GM12801 (cell line): Measurements from ENCODE around the gene HOXC6.

ENCODE experiments used
- TF ChIP-seq, protein P1 (sequence below): IDR thresholded peaks from one replicate; pipeline ENCODE4 v1.5.1; 2011; ENCODE audit warnings: control low read depth; ENCODE audit not compliant: insufficient read length; ENCODE audit errors: extremely low read depth

HOXC6 gene

DNA sequence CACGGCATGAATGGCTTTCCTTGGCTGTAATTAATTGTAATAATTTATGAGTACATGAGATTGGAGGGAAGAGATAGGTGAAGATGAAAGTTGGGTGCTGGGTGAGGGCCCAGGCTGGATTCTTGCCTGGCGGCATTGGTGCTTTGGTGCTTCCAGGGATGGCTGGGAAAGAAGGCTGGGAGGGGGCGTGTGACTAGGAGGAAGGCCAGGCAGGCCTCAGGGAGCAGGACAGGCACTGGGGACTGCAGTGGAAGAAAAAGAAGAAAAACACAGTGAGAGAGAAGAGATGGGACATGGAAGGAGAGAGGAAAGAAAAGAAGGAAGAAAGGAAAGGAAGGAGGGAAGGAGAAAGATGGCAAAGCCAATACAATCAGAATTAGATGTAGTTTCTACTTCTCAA is 24.6 kb upstream of the HOXC6 start:
- TF ChIP-seq, protein P1, sequence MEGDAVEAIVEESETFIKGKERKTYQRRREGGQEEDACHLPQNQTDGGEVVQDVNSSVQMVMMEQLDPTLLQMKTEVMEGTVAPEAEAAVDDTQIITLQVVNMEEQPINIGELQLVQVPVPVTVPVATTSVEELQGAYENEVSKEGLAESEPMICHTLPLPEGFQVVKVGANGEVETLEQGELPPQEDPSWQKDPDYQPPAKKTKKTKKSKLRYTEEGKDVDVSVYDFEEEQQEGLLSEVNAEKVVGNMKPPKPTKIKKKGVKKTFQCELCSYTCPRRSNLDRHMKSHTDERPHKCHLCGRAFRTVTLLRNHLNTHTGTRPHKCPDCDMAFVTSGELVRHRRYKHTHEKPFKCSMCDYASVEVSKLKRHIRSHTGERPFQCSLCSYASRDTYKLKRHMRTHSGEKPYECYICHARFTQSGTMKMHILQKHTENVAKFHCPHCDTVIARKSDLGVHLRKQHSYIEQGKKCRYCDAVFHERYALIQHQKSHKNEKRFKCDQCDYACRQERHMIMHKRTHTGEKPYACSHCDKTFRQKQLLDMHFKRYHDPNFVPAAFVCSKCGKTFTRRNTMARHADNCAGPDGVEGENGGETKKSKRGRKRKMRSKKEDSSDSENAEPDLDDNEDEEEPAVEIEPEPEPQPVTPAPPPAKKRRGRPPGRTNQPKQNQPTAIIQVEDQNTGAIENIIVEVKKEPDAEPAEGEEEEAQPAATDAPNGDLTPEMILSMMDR, result no peak

DNA sequence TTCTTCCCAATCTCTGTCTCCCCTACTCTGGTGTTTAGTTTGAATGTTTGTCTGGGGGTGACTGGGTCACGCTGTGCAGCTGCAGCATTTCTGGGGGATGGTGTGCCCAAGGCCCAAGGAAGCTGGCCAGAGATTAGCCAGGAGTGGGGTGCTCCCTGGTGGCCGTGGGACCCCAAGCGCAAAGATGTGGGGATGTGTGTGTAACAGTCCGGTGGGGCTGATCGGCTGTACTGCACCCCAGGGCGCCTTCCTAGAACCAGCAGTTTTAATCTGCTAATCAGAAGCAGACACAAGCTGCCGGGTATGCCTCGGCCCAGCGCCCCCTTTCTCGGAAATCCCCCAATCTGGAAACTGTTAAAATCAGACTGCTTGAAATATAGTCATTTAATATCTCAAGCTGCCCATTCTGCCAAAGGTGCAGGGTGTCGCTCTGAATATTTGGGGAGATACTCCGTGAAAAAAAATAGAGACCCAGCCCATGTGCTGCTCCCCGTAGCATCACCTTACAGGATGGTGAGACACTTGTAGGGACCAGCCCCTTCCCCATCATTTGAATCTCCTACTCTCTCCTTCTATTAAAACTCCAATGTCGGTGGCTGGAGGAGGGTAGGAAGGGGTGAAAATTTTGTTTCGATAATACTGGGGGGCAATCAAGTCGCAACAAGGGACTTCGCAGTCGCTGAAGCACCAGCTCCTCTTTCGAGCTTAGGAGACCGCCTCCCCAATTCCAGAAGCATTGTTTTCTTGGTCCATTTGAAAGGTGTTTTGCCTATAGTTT is 24.0 kb upstream of the HOXC6 start:
- TF ChIP-seq, protein P1, result no peak

DNA sequence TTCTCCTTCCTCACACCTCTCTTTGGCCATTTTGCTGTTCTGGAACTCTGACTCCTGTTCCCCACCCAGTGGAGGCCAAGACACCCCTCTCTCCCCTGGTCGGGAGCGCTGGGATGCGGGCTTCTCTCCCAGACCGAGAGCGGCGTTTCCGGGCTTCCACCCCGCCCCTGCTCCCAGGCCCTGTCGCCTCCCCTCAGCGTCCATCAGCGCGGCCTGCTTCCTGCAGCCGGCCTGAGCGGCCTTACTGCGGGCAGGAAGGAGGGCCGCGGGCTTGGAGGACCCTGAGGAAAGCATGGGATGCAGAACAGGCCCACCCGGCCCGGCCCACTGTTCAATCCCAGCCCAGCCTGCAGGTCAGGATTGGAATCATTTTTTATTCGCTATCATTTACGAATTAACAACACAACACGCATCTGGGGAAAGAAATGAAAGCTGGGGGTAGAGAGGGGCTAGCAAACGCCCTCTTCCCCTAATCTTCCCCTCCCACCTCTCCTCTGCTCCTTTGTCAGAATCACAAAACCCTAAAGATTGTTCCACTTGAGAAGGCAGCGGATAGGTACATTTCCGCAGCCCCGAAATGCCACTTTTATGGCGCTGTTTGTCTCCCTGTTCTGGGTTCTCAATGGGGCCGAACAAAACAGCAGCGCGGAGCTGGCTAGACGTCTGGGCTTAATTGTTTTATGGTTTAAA is 23.3 kb upstream of the HOXC6 start:
- TF ChIP-seq, protein P1, result no peak

DNA sequence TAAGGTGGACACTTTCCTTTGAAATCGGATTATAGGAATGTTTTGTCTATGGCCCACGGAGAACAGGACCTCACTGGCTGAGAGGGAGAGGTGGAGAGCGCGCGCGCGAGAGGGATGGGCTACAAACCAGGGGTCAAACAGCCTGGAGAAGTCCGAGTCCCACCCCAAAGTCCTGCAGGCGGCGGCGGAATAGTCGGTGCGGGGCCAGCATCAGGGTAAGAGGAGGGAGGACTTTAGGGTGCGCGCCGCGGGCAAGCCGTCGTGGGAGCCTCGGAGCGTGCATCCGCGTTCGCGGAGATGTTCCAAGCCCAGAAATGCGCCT is 22.7 kb upstream of the HOXC6 start:
- TF ChIP-seq, protein P1, result no peak

DNA sequence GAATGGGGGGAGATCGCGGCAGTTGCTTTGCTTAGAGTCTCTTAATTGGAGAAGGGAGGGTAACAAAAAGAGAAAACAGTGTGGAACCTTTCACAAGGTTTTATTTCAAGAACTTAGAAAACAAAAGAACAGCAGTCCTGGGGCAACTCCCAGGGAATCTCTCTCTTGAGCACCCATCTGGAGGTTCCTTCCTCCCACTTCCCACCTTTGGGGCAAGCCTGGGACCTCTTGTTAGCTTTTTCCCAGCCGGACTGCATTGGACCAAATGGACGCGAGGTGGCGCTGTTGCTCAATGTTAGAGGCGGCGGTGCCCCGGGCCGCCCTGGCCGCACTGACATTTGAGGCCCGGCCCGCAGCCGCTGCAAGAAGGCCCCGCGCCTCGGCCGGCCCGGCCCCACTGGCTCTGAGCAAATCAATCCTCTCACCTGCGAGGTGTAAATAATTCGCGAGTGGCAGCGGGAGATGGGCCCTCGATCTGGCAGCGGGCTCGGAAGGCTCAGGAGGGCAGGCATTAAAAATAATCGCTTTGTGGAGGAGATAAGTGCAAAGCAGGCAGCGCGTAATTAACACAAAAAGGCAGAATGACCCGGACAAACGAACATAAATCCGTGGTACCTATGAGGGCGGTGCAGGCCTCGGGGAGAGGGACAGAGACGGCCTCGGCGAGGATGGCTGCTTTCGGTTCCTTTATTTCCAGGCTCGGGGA is 22.2 kb upstream of the HOXC6 start:
- TF ChIP-seq, protein P1, result no peak

DNA sequence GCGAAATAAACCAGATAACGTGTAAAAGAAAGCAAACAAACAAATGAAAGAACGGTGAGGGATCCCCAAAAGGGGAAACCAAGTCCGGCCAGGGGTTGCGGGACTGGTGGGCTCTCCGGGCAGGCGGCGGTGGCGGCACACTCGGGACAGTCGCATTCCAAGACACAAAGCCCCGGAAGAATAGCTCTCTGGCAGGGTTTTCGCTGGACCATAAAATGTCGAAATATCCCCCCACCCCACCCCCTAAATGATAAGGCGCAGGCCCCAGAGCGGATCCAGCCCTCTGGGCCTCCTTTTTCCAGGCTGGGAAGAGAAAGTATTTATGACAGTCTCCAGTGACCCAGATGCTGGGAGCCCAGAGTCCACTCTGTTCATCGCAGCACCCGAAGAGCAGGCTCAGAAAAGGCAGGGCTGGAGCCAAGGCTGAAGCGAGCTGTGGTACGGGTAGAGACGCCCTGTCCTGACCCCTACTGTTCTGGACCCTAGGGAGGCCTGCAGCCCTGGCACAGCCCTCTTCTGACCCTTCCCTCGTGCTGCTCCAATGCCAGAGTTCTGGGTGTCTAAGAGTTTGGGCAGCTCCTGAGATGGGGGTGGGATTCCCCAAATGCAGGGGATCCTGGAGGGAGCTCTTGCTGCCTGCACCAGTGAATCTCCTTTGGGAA is 21.6 kb upstream of the HOXC6 start:
- TF ChIP-seq, protein P1, result no peak
